Fibroblast of lung (primary cell): ENCODE results near the gene NKD2. TPM values are rescaled to one million over a fixed set of nuclear protein-coding genes. Genes with fewer than 3 reads are reported as not detected.

ENCODE experiments used
- DNase-seq, 2 donors: peaks; one replicate each; pipeline versions ENCODE4 v3.0.0 to v3.0.0-alpha.2; 2010; ENCODE audit warnings: low read depth in 2 of 2
- H2AFZ ChIP-seq: 2 replicates; pipeline ENCODE4 v1.5.1; 2012; ENCODE audit warnings: low read length, control low read depth, inconsistent platforms
- H3K27ac ChIP-seq: 2 replicates; pipeline ENCODE4 v1.5.1; 2011; ENCODE audit warnings: low read length, control low read depth; ENCODE audit not compliant: insufficient read depth
- H3K27me3 ChIP-seq: 2 replicates; pipeline ENCODE4 v1.5.1; 2011; ENCODE audit warnings: mild to moderate bottlenecking, low read length; ENCODE audit not compliant: control insufficient read depth, insufficient read depth
- H3K36me3 ChIP-seq: 2 replicates; pipeline ENCODE4 v1.5.1; 2011; ENCODE audit warnings: low read length; ENCODE audit not compliant: control insufficient read depth, insufficient read depth
- H3K4me1 ChIP-seq: 2 replicates; pipeline ENCODE4 v1.5.1; 2011; ENCODE audit warnings: low read length; ENCODE audit not compliant: control insufficient read depth, insufficient read depth; ENCODE audit errors: extremely low read depth
- H3K4me2 ChIP-seq: 2 replicates; pipeline ENCODE4 v1.5.1; 2011; ENCODE audit warnings: low read length, control low read depth; ENCODE audit not compliant: insufficient read depth; ENCODE audit errors: extremely low read depth
- H3K4me3 ChIP-seq, 4 experiments: fragments of 200-600 bp in 1 of 4; sonication (generic) in 1 of 4; replicated peaks in 1 of 4; 2 replicates each; pipeline ENCODE4 v1.5.1; 2011 to 2016; ENCODE audit warnings: low read length in 4 of 4, low read depth in 3 of 4, mild to moderate bottlenecking in 3 of 4, control low read depth in 2 of 4, inconsistent platforms in 1 of 4, mixed read lengths in 1 of 4; ENCODE audit not compliant: insufficient read depth in 1 of 4; ENCODE audit errors: control extremely low read depth in 1 of 4
- H3K79me2 ChIP-seq: 2 replicates; pipeline ENCODE4 v1.5.1; 2012; ENCODE audit warnings: mild to moderate bottlenecking, low read length, inconsistent platforms; ENCODE audit not compliant: control insufficient read depth, insufficient read depth
- H3K9ac ChIP-seq: 2 replicates; pipeline ENCODE4 v1.5.1; 2011; ENCODE audit warnings: mild to moderate bottlenecking, low read length, control low read depth; ENCODE audit not compliant: insufficient read depth
- H3K9me3 ChIP-seq: 2 replicates; pipeline ENCODE4 v1.5.1; 2012; ENCODE audit warnings: low read depth, low read length; ENCODE audit not compliant: control insufficient read depth, insufficient read depth
- H4K20me1 ChIP-seq: 2 replicates; pipeline ENCODE4 v1.5.1; 2011; ENCODE audit warnings: low read length; ENCODE audit not compliant: control insufficient read depth, insufficient read depth; ENCODE audit errors: extremely low read depth
- EZH2 ChIP-seq: IDR thresholded peaks from 2 replicates; pipeline ENCODE4 v1.5.1; 2012; ENCODE audit warnings: low read length, control low read depth, mild to moderate bottlenecking; ENCODE audit errors: missing control alignments
- polyA plus RNA-seq, 2 donors: library from polyadenylated mRNA; depleted of rRNA in 1 of 2; stranded (reverse) in 1 of 2; unstranded in 1 of 2; fragments of >200 nt; gene quantifications; 2 replicates each; pipeline ENCODE4 v1.2.1, GENCODE V29; 2011 to 2012; ENCODE audit warnings: missing spikeins in 1 of 2
- total RNA-seq: library from RNA; depleted of rRNA; stranded (reverse); fragments of >200 nt; gene quantifications from 2 replicates; pipeline ENCODE4 v1.2.1, GENCODE V29; 2014
- TF ChIP-seq, protein P1 (sequence below), 2 donors: IDR thresholded peaks in 1 of 2; conservative IDR thresholded peaks in 1 of 2; 1 replicate in 1 of 2; 2 replicates in 1 of 2; pipeline ENCODE4 v1.5.1; 2011 to 2012; ENCODE audit warnings: low read length in 2 of 2, control low read depth in 1 of 2, inconsistent platforms in 1 of 2, low read depth in 1 of 2, mild to moderate bottlenecking in 1 of 2

The NKD2 gene
- total and polyA plus RNA-seq, 2 donors (not counting 1 experiment from before 2014, with no cell fraction given) = under 0.01 TPM; not detected in 1

DNA sequence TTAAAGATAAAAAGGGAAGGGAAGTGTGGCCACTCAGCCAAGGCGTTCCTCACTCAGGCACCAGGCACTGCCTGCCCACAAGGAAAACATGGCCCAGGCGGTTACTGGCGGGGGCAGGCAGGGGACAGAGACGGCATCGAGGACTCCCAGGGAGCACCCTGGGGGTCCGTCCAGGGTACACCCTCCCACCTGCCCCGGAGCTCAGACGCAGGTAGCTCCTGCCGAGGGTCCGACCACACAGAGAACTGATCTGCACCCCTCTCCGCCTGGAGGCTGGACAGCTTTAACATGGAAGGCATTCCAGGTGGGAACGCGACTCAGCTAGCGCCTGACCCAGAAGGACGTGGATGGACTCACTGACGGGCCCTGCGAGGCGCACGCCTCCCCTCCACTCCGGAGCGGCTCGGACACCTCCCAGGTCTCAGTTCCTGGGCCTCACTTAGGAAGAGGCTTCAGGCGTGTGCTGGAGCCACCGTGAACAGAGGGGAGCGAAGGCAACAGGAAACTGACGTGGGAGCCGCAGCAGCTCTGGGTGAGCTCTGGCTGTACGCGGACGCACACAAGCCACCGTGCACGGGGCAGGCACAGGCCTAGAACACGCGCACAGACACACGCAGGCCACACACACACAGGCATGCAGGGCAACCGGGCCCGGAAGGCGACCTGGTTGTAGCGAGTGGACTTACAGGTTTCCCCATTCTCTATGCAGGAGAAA is 47.5 kb downstream of the NKD2 start:
- Histone ChIP-seq H3K4me1 (no peaks in the 10 kb centered on the region), H3K4me2 (no peak overlapping the region), H3K9me3 (no peaks in the 10 kb centered on the region), H3K4me3 (no peak overlapping the region), H3K27ac (no peak overlapping the region), H2AFZ (no peak overlapping the region), H3K27me3 (no peaks in the 10 kb centered on the region), H3K36me3 (no peaks in the 10 kb centered on the region), H3K9ac (no peak overlapping the region), H3K79me2 (no peaks in the 10 kb centered on the region), H4K20me1 (no peaks in the 10 kb centered on the region)
- no peak for DNase-seq
- TF ChIP-seq EZH2 = no peak
- TF ChIP-seq, protein P1, sequence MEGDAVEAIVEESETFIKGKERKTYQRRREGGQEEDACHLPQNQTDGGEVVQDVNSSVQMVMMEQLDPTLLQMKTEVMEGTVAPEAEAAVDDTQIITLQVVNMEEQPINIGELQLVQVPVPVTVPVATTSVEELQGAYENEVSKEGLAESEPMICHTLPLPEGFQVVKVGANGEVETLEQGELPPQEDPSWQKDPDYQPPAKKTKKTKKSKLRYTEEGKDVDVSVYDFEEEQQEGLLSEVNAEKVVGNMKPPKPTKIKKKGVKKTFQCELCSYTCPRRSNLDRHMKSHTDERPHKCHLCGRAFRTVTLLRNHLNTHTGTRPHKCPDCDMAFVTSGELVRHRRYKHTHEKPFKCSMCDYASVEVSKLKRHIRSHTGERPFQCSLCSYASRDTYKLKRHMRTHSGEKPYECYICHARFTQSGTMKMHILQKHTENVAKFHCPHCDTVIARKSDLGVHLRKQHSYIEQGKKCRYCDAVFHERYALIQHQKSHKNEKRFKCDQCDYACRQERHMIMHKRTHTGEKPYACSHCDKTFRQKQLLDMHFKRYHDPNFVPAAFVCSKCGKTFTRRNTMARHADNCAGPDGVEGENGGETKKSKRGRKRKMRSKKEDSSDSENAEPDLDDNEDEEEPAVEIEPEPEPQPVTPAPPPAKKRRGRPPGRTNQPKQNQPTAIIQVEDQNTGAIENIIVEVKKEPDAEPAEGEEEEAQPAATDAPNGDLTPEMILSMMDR (conservative IDR thresholded peaks at IDR 0.05 in 1 of 2, IDR thresholded peaks at IDR 0.05 in 1 of 2; ENCODE audit: low read depth in 1 of 2, low read length in 2 of 2) = no peak

- H3K4me2 ChIP-seq = no peak overlapping the region
- no peaks in the 10 kb centered on the region for H3K9me3 ChIP-seq
- no peak for TF ChIP-seq EZH2
- TF ChIP-seq, protein P1 (conservative IDR thresholded peaks at IDR 0.05 in 1 of 2, IDR thresholded peaks at IDR 0.05 in 1 of 2; ENCODE audit: low read depth in 1 of 2, low read length in 2 of 2) = no peak
- H3K36me3 ChIP-seq = no peaks in the 10 kb centered on the region
- DNase-seq = no peak
- no peak overlapping the region for H3K4me3 ChIP-seq
- no peaks in the 10 kb centered on the region for H3K4me1 ChIP-seq
- no peak overlapping the region for H3K9ac ChIP-seq
- no peaks in the 10 kb centered on the region for H3K27me3 ChIP-seq
- no peaks in the 10 kb centered on the region for H3K79me2 ChIP-seq
- no peaks in the 10 kb centered on the region for H4K20me1 ChIP-seq
- no peak overlapping the region for H2AFZ ChIP-seq
- no peak overlapping the region for H3K27ac ChIP-seq
These were observed 48.2 kb downstream of the NKD2 start for GRCh38 chr5:1056611-1057484.

- Histone ChIP-seq H3K9me3 (no peaks in the 10 kb centered on the region), H3K4me3 (no peak overlapping the region), H3K9ac (no peak overlapping the region), H3K4me1 (no peaks in the 10 kb centered on the region), H3K79me2 (no peaks in the 10 kb centered on the region), H3K4me2 (no peak overlapping the region), H4K20me1 (no peaks in the 10 kb centered on the region), H3K36me3 (no peaks in the 10 kb centered on the region), H3K27ac (no peak overlapping the region), H3K27me3 (no peaks in the 10 kb centered on the region), H2AFZ (no peak overlapping the region)
- DNase-seq = no peak
- TF ChIP-seq, protein P1 (conservative IDR thresholded peaks at IDR 0.05 in 1 of 2, IDR thresholded peaks at IDR 0.05 in 1 of 2; ENCODE audit: low read depth in 1 of 2, low read length in 2 of 2) = no peak
- TF ChIP-seq EZH2 = no peak
These were observed 49.0 kb downstream of the NKD2 start for GRCh38 chr5:1057485-1058082.
